SK-N-SH treated with all-trans-retinoic acid at 6 μM for 48 hours (cell line): ENCODE measurements around the gene ALG9.

ENCODE experiments used
- ARNTL ChIP-seq: fragments of 450-650 bp; formaldehyde crosslinking; IDR thresholded peaks from 2 replicates; pipeline ENCODE4 v1.5.0; 2020; ENCODE audit warnings: low read depth, mild to moderate bottlenecking, moderate library complexity, borderline replicate concordance
- GLIS3 ChIP-seq: fragments of 250-450 bp; sonication (Bioruptor Pico); IDR thresholded peaks from 2 replicates; pipeline ENCODE4 v1.5.0; 2020; ENCODE audit warnings: mild to moderate bottlenecking, moderate library complexity
- PPARA ChIP-seq: fragments of 250-450 bp; sonication (Bioruptor Pico); IDR thresholded peaks from 2 replicates; pipeline ENCODE4 v1.5.0; 2020; ENCODE audit warnings: mild to moderate bottlenecking, borderline replicate concordance
- RARB ChIP-seq: fragments of 250-450 bp; sonication (Bioruptor Pico); IDR thresholded peaks from 2 replicates; pipeline ENCODE4 v1.8.0; 2021; ENCODE audit warnings: mild to moderate bottlenecking, moderate library complexity
- TCF4 ChIP-seq: fragments of 250-450 bp; sonication (Bioruptor Pico); IDR thresholded peaks from 2 replicates; pipeline ENCODE4 v1.8.0; 2021; ENCODE audit warnings: mild to moderate bottlenecking, moderate library complexity, borderline replicate concordance
- ZFP3 ChIP-seq: fragments of 250-450 bp; sonication (Bioruptor Pico); IDR thresholded peaks from 2 replicates; pipeline ENCODE4 v1.5.0; 2020; ENCODE audit warnings: mild to moderate bottlenecking, moderate library complexity
- ZFP30 ChIP-seq: fragments of 450-650 bp; formaldehyde crosslinking; IDR thresholded peaks from 2 replicates; pipeline ENCODE4 v1.5.0; 2022; ENCODE audit warnings: mild to moderate bottlenecking, moderate library complexity
- TF ChIP-seq, protein P1 (sequence below): fragments of 250-450 bp; sonication (Bioruptor Pico); IDR thresholded peaks from 2 replicates; pipeline ENCODE4 v1.5.1; 2020; ENCODE audit warnings: low read depth, mild to moderate bottlenecking, moderate library complexity
- TF ChIP-seq, protein P2 (sequence below): fragments of 250-450 bp; sonication (Bioruptor Pico); IDR thresholded peaks from 2 replicates; pipeline ENCODE4 v1.8.0; 2020; ENCODE audit warnings: mild to moderate bottlenecking, moderate library complexity, borderline replicate concordance
- TF ChIP-seq, protein P3 (sequence below): fragments of 250-450 bp; sonication (Bioruptor Pico); IDR thresholded peaks from 2 replicates; pipeline ENCODE4 v1.5.1; 2021; ENCODE audit warnings: mild to moderate bottlenecking, moderate library complexity

DNA sequence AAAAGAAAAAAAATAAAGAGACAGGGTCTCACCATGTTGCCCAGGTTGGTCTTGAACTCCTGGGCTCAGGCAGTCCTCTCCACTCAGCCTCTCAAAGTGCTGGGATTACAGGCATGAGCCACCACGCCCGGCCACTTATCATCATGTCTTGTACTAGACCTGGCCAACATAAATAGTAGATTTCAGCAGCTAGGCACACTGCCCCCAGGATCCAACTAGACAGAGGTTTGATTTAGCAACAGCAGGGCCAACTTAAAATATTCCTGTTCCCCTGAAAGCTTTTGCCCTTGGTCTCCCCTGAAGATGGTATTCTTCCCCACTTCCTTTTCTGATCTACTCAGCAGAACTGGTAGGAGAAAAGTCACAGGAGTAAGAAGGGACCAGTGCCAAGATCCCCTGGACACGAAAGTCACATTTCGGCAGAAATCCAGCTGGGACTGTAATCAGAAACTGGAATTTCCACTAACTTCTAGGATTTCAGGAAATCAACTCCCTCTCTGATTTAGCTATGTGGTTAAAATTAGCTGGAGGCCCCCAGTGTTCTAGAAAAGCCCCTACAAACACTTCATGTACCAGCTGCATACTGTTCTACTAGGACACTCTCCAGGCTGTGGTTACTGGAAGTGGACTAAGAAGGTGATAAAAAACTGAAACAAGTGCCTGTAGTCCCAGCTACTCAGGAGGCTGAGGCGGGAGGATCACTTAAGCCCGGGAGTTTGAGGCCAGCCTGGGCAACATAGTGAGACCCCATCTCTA lies 96.2 kb downstream of the ALG9 start:
- TF ChIP-seq RARB (CRISPR knock-in tag) (no peak), ARNTL (no peak), GLIS3 (no peak), ZFP3 (CRISPR knock-in tag) (no peak), ZFP30 (CRISPR knock-in tag) (no peak), TCF4 (CRISPR knock-in tag) (no peak), PPARA (CRISPR knock-in tag) (no peak)
- TF ChIP-seq, protein P1, sequence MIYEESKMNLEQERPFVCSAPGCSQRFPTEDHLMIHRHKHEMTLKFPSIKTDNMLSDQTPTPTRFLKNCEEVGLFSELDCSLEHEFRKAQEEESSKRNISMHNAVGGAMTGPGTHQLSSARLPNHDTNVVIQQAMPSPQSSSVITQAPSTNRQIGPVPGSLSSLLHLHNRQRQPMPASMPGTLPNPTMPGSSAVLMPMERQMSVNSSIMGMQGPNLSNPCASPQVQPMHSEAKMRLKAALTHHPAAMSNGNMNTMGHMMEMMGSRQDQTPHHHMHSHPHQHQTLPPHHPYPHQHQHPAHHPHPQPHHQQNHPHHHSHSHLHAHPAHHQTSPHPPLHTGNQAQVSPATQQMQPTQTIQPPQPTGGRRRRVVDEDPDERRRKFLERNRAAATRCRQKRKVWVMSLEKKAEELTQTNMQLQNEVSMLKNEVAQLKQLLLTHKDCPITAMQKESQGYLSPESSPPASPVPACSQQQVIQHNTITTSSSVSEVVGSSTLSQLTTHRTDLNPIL (CRISPR knock-in tag) = no peak
- TF ChIP-seq, protein P2, sequence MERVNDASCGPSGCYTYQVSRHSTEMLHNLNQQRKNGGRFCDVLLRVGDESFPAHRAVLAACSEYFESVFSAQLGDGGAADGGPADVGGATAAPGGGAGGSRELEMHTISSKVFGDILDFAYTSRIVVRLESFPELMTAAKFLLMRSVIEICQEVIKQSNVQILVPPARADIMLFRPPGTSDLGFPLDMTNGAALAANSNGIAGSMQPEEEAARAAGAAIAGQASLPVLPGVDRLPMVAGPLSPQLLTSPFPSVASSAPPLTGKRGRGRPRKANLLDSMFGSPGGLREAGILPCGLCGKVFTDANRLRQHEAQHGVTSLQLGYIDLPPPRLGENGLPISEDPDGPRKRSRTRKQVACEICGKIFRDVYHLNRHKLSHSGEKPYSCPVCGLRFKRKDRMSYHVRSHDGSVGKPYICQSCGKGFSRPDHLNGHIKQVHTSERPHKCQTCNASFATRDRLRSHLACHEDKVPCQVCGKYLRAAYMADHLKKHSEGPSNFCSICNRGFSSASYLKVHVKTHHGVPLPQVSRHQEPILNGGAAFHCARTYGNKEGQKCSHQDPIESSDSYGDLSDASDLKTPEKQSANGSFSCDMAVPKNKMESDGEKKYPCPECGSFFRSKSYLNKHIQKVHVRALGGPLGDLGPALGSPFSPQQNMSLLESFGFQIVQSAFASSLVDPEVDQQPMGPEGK (CRISPR knock-in tag) = no peak
- TF ChIP-seq, protein P3, sequence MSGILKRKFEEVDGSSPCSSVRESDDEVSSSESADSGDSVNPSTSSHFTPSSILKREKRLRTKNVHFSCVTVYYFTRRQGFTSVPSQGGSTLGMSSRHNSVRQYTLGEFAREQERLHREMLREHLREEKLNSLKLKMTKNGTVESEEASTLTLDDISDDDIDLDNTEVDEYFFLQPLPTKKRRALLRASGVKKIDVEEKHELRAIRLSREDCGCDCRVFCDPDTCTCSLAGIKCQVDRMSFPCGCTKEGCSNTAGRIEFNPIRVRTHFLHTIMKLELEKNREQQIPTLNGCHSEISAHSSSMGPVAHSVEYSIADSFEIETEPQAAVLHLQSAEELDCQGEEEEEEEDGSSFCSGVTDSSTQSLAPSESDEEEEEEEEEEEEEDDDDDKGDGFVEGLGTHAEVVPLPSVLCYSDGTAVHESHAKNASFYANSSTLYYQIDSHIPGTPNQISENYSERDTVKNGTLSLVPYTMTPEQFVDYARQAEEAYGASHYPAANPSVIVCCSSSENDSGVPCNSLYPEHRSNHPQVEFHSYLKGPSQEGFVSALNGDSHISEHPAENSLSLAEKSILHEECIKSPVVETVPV = no peak
